NCI-H1436 treated with DMSO at 0.1 percent for 48 hours (cell line): Measurements from ENCODE around the gene SCN4B.

Experiments used
- DNase-seq: peaks from one replicate; lab custom pipeline; 2025; lab: John Stamatoyannopoulos, UW

The SCN4B gene

GRCh38 chr11:118174006-118174567 is 21.5 kb upstream of the SCN4B start:
- DNase-seq: no peak

GRCh38 chr11:118172356-118172755 is 19.7 kb upstream of the SCN4B start:
- no peak for DNase-seq

DNA sequence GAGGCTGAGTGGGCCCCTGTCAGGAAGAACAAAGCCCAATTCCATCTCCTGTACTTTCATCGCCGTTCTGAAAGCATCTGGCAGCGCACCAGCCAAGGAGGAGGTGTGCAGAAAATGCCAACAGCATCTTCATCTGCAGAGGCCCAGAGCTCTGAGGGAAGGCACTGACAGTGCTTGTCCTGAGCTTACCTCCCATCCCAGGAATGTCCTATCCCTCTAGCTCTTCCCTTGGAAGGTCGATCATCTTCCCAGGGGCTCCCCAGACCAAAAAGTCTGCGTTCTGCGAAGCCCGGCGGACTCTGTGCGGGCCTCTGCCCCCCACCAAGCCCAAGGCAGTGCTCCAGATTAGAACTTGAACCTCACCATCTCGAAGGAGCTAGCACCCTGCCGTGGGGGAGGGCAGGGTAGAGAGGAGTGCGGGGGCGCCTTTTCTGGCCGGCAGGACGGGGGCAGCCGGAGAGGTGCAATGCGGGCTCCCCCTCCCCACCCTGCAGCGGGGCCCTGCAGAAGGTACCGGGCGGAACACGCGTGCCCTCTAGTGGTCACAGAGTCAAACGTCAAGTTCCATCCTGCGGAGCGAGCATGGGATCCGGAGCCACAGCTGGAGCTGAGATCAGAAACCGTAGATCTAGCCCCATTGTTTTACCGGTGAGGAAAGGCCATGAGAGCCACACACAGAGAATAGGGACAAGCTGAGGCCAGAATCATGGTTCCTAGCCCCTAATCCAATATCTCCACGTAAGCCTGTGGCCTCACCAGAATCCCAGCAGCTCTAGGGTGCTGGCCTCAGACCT is 18.8 kb upstream of the SCN4B start:
- no peak for DNase-seq

DNA sequence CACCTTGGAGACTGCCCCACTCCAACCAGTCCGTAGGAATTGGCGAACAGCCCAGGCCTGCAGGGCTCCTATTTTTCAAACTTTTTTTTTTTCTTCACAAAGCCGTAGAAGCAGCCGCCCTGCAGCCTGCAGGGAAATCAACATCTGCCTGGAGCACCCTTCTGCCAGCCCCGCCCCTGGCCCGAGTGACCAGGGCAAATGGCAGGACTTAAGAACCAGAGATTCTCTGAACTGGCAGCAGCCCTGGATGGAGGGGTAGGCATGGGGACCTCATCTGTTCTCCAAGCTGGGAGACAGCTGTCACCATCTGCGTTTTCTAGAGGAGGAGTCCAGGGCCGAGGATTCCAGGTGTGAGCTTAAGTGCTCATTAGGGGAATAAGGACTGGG is 18.3 kb upstream of the SCN4B start:
- DNase-seq: no peak

DNA sequence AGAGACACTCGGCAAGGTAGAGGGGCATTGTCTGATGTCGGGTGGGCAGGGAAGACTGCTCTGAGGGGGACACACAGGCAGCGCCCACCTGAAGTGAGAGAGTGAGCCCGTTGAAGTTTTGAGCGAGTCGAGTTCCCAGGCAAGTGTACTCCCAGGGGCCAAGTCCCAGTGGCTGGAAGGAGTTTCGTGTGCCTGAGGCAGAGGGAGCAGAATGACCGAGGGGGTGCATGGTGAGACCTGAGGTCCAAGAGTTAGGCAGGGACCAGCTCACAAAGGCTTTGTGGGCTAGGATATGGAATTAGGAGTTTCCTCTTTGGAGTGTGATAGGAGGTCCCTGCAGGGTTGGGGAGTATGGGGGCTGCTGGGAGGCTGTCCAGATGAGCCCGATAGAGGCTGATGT is 17.6 kb upstream of the SCN4B start:
- no peak for DNase-seq

DNA sequence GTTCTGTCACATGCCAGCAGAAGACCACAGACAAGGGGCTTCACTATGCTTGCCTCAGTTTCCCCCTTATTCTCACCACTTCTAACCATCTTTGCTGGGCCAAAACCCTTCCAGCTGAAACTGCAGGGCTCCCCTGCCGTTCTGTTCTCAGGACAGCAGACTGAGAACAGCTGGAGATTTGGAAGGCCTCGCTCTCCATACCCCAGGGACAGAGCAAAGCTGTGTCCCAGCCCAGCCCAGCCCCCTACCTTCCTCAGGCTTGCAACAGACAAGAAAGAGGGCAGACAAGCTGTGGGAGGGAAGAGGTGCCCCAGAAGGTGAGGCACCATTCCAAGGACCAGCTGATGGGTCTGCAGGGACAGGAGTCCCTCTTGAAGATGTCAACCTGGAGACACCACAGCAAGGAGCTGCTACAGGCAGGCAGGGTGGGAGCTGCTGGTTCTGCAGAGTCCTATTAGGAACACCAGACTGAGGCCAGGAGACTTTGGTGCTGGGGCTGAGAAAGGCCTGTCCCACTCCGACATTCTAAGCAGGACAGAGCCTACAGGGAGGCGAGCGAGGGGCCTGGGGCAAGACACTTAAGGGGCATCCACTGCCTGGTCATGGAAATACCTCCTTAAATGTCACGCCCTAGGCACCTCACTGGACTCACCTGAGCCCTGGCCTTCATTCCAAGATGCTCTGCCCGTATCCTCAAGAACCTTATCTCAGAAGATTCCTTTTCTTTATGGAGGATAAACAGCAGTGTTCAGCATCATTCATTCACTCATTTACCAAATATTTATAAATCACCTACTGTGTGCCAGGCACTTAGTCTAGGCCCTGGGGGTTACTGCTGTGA is 16.9 kb upstream of the SCN4B start:
- no peak for DNase-seq

- DNase-seq: no peak
Observed at GRCh38 chr11:118168751-118169150, 16.1 kb upstream of the SCN4B start.

- no peak for DNase-seq
Observed at GRCh38 chr11:118168316-118168715, 15.7 kb upstream of the SCN4B start.

DNA sequence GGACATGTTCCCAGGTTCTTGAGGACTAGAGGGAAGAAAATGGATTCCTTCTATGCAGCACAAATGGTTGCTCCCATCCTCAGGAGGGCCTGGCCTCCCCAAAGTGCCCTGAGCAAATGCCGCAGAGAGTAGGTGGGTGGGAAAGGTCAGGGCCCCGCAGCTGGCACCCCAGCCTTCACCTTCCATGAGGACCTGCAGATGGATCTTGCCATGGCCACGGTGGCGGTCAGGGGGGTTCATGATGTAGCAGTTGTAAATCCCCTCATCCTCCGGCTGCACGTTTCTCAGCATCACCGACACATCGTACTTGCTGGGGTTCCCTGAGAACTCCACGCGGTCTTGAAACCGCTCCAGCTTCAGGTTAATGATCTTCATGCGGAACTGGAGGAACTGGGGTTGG is 15.3 kb upstream of the SCN4B start:
- no peak for DNase-seq

GRCh38 chr11:118167253-118167652 is 14.6 kb upstream of the SCN4B start:
- DNase-seq: no peak

DNA sequence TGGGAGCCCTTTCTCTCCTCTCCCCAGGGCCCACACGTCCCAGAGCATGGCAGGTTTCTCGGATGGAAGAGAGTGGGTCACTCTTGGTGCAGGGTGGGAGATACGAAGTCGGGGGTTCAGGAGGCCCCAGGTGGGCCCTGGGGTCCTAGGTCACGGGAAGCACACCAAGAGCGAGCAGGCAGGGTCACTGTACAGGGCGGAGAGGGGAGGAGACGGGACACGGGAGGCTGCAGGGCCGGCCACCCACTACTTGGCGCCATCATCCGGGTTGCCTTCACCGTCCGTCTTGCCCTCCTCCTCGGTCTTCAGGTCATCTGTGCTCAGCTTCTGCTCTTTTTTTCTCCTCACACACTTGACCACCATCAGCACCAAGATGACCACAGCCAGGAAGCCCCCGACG is 14.0 kb upstream of the SCN4B start:
- DNase-seq: no peak

DNA sequence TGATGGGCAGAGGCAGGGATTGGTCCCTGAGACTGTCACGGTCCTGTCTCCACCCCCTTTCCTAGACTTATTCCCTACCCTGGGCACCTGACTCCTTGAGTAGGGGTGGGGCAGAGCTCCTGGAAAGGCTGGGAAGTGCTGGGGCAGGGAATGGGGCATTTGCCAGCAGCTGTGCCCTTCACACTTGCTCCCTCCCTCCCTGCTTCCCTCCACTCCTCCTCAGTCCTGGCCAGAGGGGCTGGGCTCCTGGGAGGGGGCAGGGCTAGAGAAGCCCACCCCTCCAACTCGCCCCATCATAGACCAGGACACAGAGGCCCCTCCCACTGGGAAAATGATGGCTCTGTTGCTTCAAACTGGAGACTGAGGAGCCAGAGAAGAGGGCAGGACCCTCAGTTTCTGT is 12.3 kb upstream of the SCN4B start:
- no peak for DNase-seq

- DNase-seq: no peak
Observed at GRCh38 chr11:118163494-118163893, 10.9 kb upstream of the SCN4B start.

DNA sequence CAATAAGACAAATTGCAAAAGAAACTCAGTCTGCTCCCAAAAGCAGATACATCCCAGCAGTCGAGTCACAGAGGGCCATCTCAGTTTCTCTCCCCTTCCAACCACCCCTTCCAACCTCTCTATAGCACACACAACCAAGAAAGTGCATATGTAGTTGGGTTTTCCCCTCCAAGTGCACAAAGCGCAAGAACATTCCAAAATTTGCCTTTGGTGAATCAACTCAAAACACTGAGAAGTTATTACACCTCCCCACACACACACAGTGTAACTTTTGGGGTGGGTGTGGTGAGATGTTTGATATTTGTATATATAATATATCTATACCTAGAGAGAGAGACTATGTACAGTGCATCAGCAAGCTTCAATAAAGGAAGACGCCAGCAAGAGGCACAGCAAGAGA is 10.2 kb upstream of the SCN4B start:
- no peak for DNase-seq

DNA sequence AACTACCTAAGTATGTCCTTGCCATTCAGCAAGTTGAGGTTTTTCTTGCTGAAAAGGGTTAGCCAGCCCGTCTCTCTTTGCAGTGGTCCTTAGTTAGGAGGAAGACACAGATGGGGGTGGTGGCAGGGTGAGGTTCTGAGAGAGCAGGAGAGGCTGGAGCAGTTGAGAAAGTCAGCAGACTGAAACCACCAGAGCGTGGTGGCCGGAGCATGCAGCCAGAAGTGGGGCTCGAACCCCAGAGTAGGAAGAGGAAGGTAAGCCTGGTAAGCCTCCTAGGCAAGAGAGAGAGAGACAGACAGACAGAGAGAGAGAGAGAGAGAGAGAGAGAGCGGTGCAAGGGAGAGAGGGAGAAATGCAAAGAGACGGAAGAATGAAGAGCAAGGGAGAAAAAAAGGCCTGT is 9.2 kb upstream of the SCN4B start:
- no peak for DNase-seq

- DNase-seq: no peak
Observed at GRCh38 chr11:118157186-118157895, 4.7 kb upstream of the SCN4B start.

GRCh38 chr11:118156531-118157185 is 4.0 kb upstream of the SCN4B start:
- no peak for DNase-seq

DNA sequence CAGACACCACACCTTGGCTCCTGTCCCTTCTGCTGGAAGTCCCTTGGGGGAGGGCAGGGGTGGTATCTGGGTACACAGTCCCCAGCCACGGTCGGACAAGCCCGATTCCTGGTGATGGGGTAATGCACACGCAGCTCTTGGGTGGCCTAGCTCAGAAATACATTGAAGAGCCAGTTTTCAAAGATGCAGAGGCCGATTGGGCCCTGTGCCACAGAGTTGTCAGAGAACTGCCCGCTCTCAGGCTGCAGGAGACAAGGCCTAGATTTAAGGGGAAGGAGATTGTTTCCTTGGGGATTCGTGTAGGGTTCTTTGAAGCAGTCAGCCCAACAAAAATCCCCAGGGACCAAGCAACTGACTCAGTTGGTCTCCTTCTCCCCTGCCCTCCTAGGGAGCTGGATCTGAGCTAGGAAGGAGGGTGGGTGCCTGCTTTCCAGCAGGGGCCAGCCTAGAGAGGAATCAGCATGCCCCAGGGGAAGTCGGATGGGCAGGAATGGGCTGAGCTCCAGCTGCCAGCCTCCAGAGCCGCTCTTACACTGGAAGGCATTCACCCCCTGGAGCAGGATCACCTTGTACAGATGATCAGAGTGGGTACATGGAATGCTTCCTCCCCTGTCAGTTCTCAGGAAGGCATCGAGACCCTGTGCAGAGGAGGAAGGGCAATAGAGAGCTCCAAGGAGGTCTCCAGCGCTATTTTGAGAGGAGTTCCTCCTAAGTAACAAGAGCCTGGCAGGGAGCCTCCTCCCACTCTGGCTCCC is 3.3 kb upstream of the SCN4B start:
- DNase-seq: no peak

- no peak for DNase-seq
Observed at GRCh38 chr11:118154641-118155040, 2.0 kb upstream of the SCN4B start.

- no peak for DNase-seq
Observed at GRCh38 chr11:118153976-118154375, 1.4 kb upstream of the SCN4B start.

GRCh38 chr11:118153516-118153915 is 893 bp upstream of the SCN4B start:
- no peak for DNase-seq
